Measurements from ENCODE around the gene PROX1. TPM values are rescaled to one million over a fixed set of nuclear protein-coding genes. Genes with fewer than 3 reads are reported as not detected.

Gene PROX1
- total and polyA plus RNA-seq, 2 experiments from 2014 or later = under 0.01 to 0.20 TPM

GRCh38 chr1:213997772-213998107 lies 10.0 kb downstream of the PROX1 start:
- in situ Hi-C loops (cut with MboI) = no loop called here
- H3K9me3 ChIP-seq (ENCODE audit: low read depth) = no peaks in the 10 kb centered on the region
- H3K27me3 ChIP-seq (replicated peaks; ENCODE audit: insufficient read depth) = peaks cover 12% of the 10 kb centered on the region
- no peak overlapping the region for H3K27ac ChIP-seq
- H4K20me1 ChIP-seq (ENCODE audit: insufficient read depth) = no peaks in the 10 kb centered on the region
- no peak overlapping the region for H3K4me3 ChIP-seq
- no peak overlapping the region for H2AFZ ChIP-seq
- no peak for DNase-seq
- H3K9ac ChIP-seq = no peak overlapping the region
- H3K9me2 ChIP-seq (ENCODE audit: insufficient read depth) = no peaks in the 10 kb centered on the region
- no peaks in the 10 kb centered on the region for H3K4me1 ChIP-seq (ENCODE audit: insufficient read depth)
- no peak overlapping the region for H3K4me2 ChIP-seq (ENCODE audit: unreplicated experiment)
- no peaks in the 10 kb centered on the region for H3K36me3 ChIP-seq (ENCODE audit: low read depth)
- WGBS, 2 experiments (ENCODE audit: low coverage in 1 of 2, low lambda C conversion rate in 2 of 2, missing lambda C conversion rate in 2 of 2) = 78 to 82% methylated on average over 13 of the region's 13 CpGs
- no peak for TF ChIP-seq EZH2phosphoT487 (IDR thresholded peaks at IDR 0.05; ENCODE audit: insufficient read depth, low read depth)
- TF ChIP-seq EZH2 (IDR thresholded peaks at IDR 0.05; ENCODE audit: insufficient read depth, poor library complexity, severe bottlenecking) = no peak
- H3K79me2 ChIP-seq (ENCODE audit: insufficient read depth) = no peaks in the 10 kb centered on the region
- no peaks in the 10 kb centered on the region for H3F3A ChIP-seq (ENCODE audit: insufficient read depth)

DNA sequence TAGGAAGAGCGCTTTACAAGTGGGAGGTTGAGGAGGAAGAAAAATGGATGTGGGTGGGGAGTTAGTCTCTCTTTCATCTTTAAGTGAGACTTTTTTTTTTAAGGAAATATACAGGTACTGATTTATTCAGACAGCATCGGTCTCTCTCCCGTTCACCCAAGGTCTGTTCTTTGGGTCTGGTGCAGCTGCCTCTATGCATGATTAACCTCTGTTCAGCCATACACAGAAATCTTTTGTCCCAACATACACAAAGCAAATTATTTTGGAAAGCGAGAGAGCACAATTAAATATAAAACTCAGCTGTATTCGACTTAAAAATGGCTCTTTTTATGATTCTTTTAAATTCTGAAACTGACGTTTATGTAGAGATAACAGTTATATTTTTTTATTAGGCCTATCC lies 11.0 kb downstream of the PROX1 start:
- H2AFZ ChIP-seq = no peak overlapping the region
- no peak overlapping the region for H3K4me3 ChIP-seq
- no peaks in the 10 kb centered on the region for H3K4me1 ChIP-seq (ENCODE audit: insufficient read depth)
- H3K4me2 ChIP-seq (ENCODE audit: unreplicated experiment) = no peak overlapping the region
- WGBS, 2 experiments (ENCODE audit: low coverage in 1 of 2, low lambda C conversion rate in 2 of 2, missing lambda C conversion rate in 2 of 2) = 59 to 70% methylated on average over 6 of the region's 6 CpGs
- no peak overlapping the region for H3K27ac ChIP-seq
- no peaks in the 10 kb centered on the region for H3K9me2 ChIP-seq (ENCODE audit: insufficient read depth)
- H3K36me3 ChIP-seq (ENCODE audit: low read depth) = no peaks in the 10 kb centered on the region
- H3F3A ChIP-seq (ENCODE audit: insufficient read depth) = no peaks in the 10 kb centered on the region
- no peaks in the 10 kb centered on the region for H3K79me2 ChIP-seq (ENCODE audit: insufficient read depth)
- H4K20me1 ChIP-seq (ENCODE audit: insufficient read depth) = no peaks in the 10 kb centered on the region
- no peak for TF ChIP-seq EZH2 (IDR thresholded peaks at IDR 0.05; ENCODE audit: insufficient read depth, poor library complexity, severe bottlenecking)
- no peaks in the 10 kb centered on the region for H3K9me3 ChIP-seq (ENCODE audit: low read depth)
- in situ Hi-C loops (cut with MboI) = no loop called here
- H3K9ac ChIP-seq = no peak overlapping the region
- no peak for DNase-seq
- peaks cover 10% of the 10 kb centered on the region; the same call in 1 of the 2 replicates for H3K27me3 ChIP-seq (replicated peaks; ENCODE audit: insufficient read depth)

- no peak for DNase-seq
- Histone ChIP-seq H3K27ac (no peak overlapping the region), H3K36me3 (ENCODE audit: low read depth) (no peaks in the 10 kb centered on the region), H3K9me2 (ENCODE audit: insufficient read depth) (no peaks in the 10 kb centered on the region), H3K9me3 (ENCODE audit: low read depth) (no peaks in the 10 kb centered on the region), H2AFZ (no peak overlapping the region), H3F3A (ENCODE audit: insufficient read depth) (no peaks in the 10 kb centered on the region), H3K4me2 (ENCODE audit: unreplicated experiment) (no peak overlapping the region), H3K79me2 (ENCODE audit: insufficient read depth) (no peaks in the 10 kb centered on the region), H3K4me3 (no peak overlapping the region), H3K27me3 (replicated peaks; ENCODE audit: insufficient read depth) (peaks cover 10% of the 10 kb centered on the region; the same call in 1 of the 2 replicates), H3K4me1 (ENCODE audit: insufficient read depth) (no peaks in the 10 kb centered on the region), H3K9ac (no peak overlapping the region), H4K20me1 (ENCODE audit: insufficient read depth) (no peaks in the 10 kb centered on the region)
- in situ Hi-C loops (cut with MboI) = no loop called here
- 43 to 64% methylated on average over 2 of the region's 2 CpGs for WGBS, 2 experiments (ENCODE audit: low coverage in 1 of 2, low lambda C conversion rate in 2 of 2, missing lambda C conversion rate in 2 of 2)
- TF ChIP-seq EZH2 (IDR thresholded peaks at IDR 0.05; ENCODE audit: insufficient read depth, poor library complexity, severe bottlenecking) (no peak), EZH2phosphoT487 (IDR thresholded peaks at IDR 0.05; ENCODE audit: insufficient read depth, low read depth) (no peak)
These were observed 12.0 kb downstream of the PROX1 start for GRCh38 chr1:213999732-214000131.

- DNase-seq = no peak
- H4K20me1 ChIP-seq (ENCODE audit: insufficient read depth) = no peaks in the 10 kb centered on the region
- H3K4me3 ChIP-seq = no peak overlapping the region
- no peak overlapping the region for H3K4me2 ChIP-seq (ENCODE audit: unreplicated experiment)
- H3K27ac ChIP-seq = no peak overlapping the region
- 47 to 50% methylated on average over 6 of the region's 6 CpGs for WGBS, 2 experiments (ENCODE audit: low coverage in 1 of 2, low lambda C conversion rate in 2 of 2, missing lambda C conversion rate in 2 of 2)
- H3K36me3 ChIP-seq (ENCODE audit: low read depth) = no peaks in the 10 kb centered on the region
- in situ Hi-C loops (cut with MboI) = no loop called here
- H3K4me1 ChIP-seq (ENCODE audit: insufficient read depth) = no peaks in the 10 kb centered on the region
- no peak overlapping the region for H3K9ac ChIP-seq
- no peaks in the 10 kb centered on the region for H3K9me3 ChIP-seq (ENCODE audit: low read depth)
- no peak overlapping the region for H2AFZ ChIP-seq
- no peaks in the 10 kb centered on the region for H3K27me3 ChIP-seq (replicated peaks; ENCODE audit: insufficient read depth)
- no peaks in the 10 kb centered on the region for H3K79me2 ChIP-seq (ENCODE audit: insufficient read depth)
- no peak for TF ChIP-seq EZH2 (IDR thresholded peaks at IDR 0.05; ENCODE audit: insufficient read depth, poor library complexity, severe bottlenecking)
- no peak for TF ChIP-seq EZH2phosphoT487 (IDR thresholded peaks at IDR 0.05; ENCODE audit: insufficient read depth, low read depth)
- H3K9me2 ChIP-seq (ENCODE audit: insufficient read depth) = no peaks in the 10 kb centered on the region
- no peaks in the 10 kb centered on the region for H3F3A ChIP-seq (ENCODE audit: insufficient read depth)
These were observed 14.3 kb downstream of the PROX1 start for GRCh38 chr1:214002060-214002459.

- Histone ChIP-seq H2AFZ (no peak overlapping the region), H3K4me3 (no peak overlapping the region), H3K9me3 (ENCODE audit: low read depth) (no peaks in the 10 kb centered on the region), H3K4me1 (ENCODE audit: insufficient read depth) (no peaks in the 10 kb centered on the region), H3F3A (ENCODE audit: insufficient read depth) (no peaks in the 10 kb centered on the region), H3K9ac (no peak overlapping the region), H3K36me3 (ENCODE audit: low read depth) (no peaks in the 10 kb centered on the region), H3K27me3 (replicated peaks; ENCODE audit: insufficient read depth) (no peaks in the 10 kb centered on the region), H4K20me1 (ENCODE audit: insufficient read depth) (no peaks in the 10 kb centered on the region), H3K79me2 (ENCODE audit: insufficient read depth) (no peaks in the 10 kb centered on the region), H3K4me2 (ENCODE audit: unreplicated experiment) (no peak overlapping the region), H3K27ac (no peak overlapping the region), H3K9me2 (ENCODE audit: insufficient read depth) (no peaks in the 10 kb centered on the region)
- in situ Hi-C loops (cut with MboI) = no loop called here
- DNase-seq = peak; percentile 57
- TF ChIP-seq EZH2 (IDR thresholded peaks at IDR 0.05; ENCODE audit: insufficient read depth, poor library complexity, severe bottlenecking) = no peak
- no peak for TF ChIP-seq EZH2phosphoT487 (IDR thresholded peaks at IDR 0.05; ENCODE audit: insufficient read depth, low read depth)
- WGBS, 2 experiments (ENCODE audit: low coverage in 1 of 2, low lambda C conversion rate in 2 of 2, missing lambda C conversion rate in 2 of 2) = 11 to 14% methylated on average over 3 of the region's 3 CpGs
These were observed 14.7 kb downstream of the PROX1 start for GRCh38 chr1:214002472-214002871.
